Measurements from ENCODE around the gene CYP2A13. TPM values are rescaled to one million over a fixed set of nuclear protein-coding genes. Genes with fewer than 3 reads are reported as not detected.

The CYP2A13 gene
- polyA plus RNA-seq, 3 donors = not detected

GRCh38 chr19:41096353-41096752 is 8.1 kb downstream of the CYP2A13 start:
- no peaks in the 10 kb centered on the region for H4K20me1 ChIP-seq (ENCODE audit: insufficient read depth, low read length)
- 88% methylated on average over 7 of the region's 7 CpGs for WGBS (ENCODE audit: insufficient coverage)
- H3K4me2 ChIP-seq (replicated peaks; ENCODE audit: extremely low read depth, low read length, poor library complexity, severe bottlenecking) = no peak overlapping the region
- no peak overlapping the region for H3K27ac Mint-ChIP-seq
- peaks cover 9 to 26% (median 12%) of the 10 kb centered on the region in 3 donors for H3K27me3 Mint-ChIP-seq (ENCODE audit: low read depth in 3 of 3)
- TF ChIP-seq CTCF (IDR thresholded peaks at IDR 0.05) = no peak
- peaks cover 2% of the 10 kb centered on the region for H3K4me1 Mint-ChIP-seq
- H3K79me2 ChIP-seq (ENCODE audit: insufficient read depth, low read length) = no peaks in the 10 kb centered on the region
- no peak overlapping the region for H3K27ac ChIP-seq (ENCODE audit: low read depth in 1 of 2, low read length in 2 of 2)
- H3K9me3 Mint-ChIP-seq = peaks cover 0 to 14% (median 5%) of the 10 kb centered on the region in 7 donors
- no peak overlapping the region for H3K4me3 ChIP-seq (replicated peaks in 1 of 3; ENCODE audit: low read depth in 2 of 3, low read length in 3 of 3)
- no peak for DNase-seq
- no peak overlapping the region for H2AFZ ChIP-seq (ENCODE audit: insufficient read depth, low read depth, low read length, poor library complexity, severe bottlenecking)
- intact Hi-C loops (cut with micrococcal nuclease) = no loop called here
- no peaks in the 10 kb centered on the region for H3K9me3 ChIP-seq (replicated peaks in 1 of 2; ENCODE audit: control insufficient read depth in 1 of 2, insufficient read depth in 1 of 2, low read length in 2 of 2)
- H3K9ac ChIP-seq (ENCODE audit: insufficient read depth, low read length, poor library complexity, severe bottlenecking) = no peak overlapping the region
- peaks cover 0 to 2% of the 10 kb centered on the region in 2 donors for H3K27me3 ChIP-seq (ENCODE audit: control insufficient read depth in 2 of 2, insufficient read depth in 2 of 2, low read length in 2 of 2)
- H3K4me3 Mint-ChIP-seq = no peak overlapping the region
- no peaks in the 10 kb centered on the region for H3K36me3 ChIP-seq (replicated peaks in 1 of 2; ENCODE audit: control insufficient read depth in 1 of 2, insufficient read depth in 2 of 2, low read length in 2 of 2)
- no peaks in the 10 kb centered on the region for H3K4me1 ChIP-seq (ENCODE audit: control insufficient read depth in 1 of 2, insufficient read depth in 2 of 2, low read length in 2 of 2)
- H3K36me3 Mint-ChIP-seq = no peaks in the 10 kb centered on the region

DNA sequence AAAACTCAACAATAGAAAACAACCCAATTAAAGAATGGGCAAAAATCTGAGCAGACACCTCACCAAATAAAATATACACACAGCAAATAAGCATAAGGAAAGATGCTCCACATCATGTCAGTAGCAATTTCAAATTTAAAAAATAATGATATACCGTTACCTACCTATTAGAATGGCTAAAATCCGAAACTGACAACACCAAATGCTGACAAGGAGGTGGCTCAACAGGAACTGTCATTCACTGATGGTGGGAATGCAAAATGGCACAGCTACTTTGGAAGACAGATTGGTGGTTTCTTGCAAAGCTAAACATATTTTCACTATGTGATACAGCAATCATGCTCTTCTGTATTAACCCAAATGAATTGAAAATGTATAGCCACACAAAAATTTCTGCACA is 9.1 kb downstream of the CYP2A13 start:
- Histone ChIP-seq H3K36me3 (replicated peaks in 1 of 2; ENCODE audit: control insufficient read depth in 1 of 2, insufficient read depth in 2 of 2, low read length in 2 of 2) (no peaks in the 10 kb centered on the region), H3K9me3 (replicated peaks in 1 of 2; ENCODE audit: control insufficient read depth in 1 of 2, insufficient read depth in 1 of 2, low read length in 2 of 2) (no peaks in the 10 kb centered on the region), H4K20me1 (ENCODE audit: insufficient read depth, low read length) (no peaks in the 10 kb centered on the region), H3K4me3 (replicated peaks in 1 of 3; ENCODE audit: low read depth in 2 of 3, low read length in 3 of 3) (no peak overlapping the region), H3K4me2 (replicated peaks; ENCODE audit: extremely low read depth, low read length, poor library complexity, severe bottlenecking) (no peak overlapping the region), H3K79me2 (ENCODE audit: insufficient read depth, low read length) (no peaks in the 10 kb centered on the region), H3K9ac (ENCODE audit: insufficient read depth, low read length, poor library complexity, severe bottlenecking) (no peak overlapping the region), H3K4me1 (ENCODE audit: control insufficient read depth in 1 of 2, insufficient read depth in 2 of 2, low read length in 2 of 2) (no peaks in the 10 kb centered on the region), H2AFZ (ENCODE audit: insufficient read depth, low read depth, low read length, poor library complexity, severe bottlenecking) (no peak overlapping the region), H3K27me3 (ENCODE audit: control insufficient read depth in 2 of 2, insufficient read depth in 2 of 2, low read length in 2 of 2) (peaks cover 0 to 2% of the 10 kb centered on the region in 2 donors), H3K27ac (ENCODE audit: low read depth in 1 of 2, low read length in 2 of 2) (no peak overlapping the region)
- intact Hi-C loops (cut with micrococcal nuclease) = no loop called here
- no peaks in the 10 kb centered on the region for H3K36me3 Mint-ChIP-seq
- peaks cover 2 to 22% (median 13%) of the 10 kb centered on the region in 7 donors for H3K9me3 Mint-ChIP-seq
- DNase-seq = no peak
- H3K27me3 Mint-ChIP-seq (ENCODE audit: low read depth in 3 of 3) = peaks cover 8 to 25% (median 13%) of the 10 kb centered on the region in 3 donors
- H3K4me1 Mint-ChIP-seq = peaks cover 2% of the 10 kb centered on the region
- no peak for TF ChIP-seq CTCF (IDR thresholded peaks at IDR 0.05)
- WGBS (ENCODE audit: insufficient coverage) = no CpG with 5 or more reads among the region's 2 CpGs
- no peak overlapping the region for H3K4me3 Mint-ChIP-seq
- no peak overlapping the region for H3K27ac Mint-ChIP-seq
